ENCODE data around the gene A3GALT2.

The A3GALT2 gene

DNA sequence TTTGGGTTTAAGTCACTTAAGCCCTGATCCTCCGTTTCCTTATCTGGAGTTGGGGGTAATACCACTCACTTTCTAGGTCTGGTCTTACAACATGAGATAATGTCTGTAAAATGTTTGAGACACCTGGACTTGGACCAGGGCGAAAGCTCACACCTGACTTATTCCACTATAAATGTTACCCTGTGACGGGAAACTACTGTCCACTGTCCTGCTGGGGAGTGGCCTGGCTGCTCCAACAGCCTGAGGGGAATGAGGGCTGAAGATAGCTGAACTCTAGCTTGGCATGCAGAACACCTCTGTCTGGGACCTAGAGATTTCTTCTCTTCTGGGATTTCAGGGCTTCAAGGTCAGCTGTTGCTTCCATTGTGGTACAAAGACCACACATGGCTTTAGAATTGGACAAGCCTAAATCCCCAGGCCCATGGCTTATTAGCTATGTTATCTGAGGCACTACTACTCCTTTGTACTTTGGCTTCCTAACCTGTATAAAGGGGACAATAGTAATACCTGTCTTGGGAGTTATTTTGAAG lies 9.5 kb upstream of the A3GALT2 start:
- no peak for DNase-seq (ENCODE audit: insufficient read length, low spot score)
- TF ChIP-seq POU2F2 (IDR thresholded peaks at IDR 0.05; ENCODE audit: low read depth, low read length) (no peak), POLR2A (IDR thresholded peaks at IDR 0.05; ENCODE audit: low read depth, low read length) (no peak), TAF1 (IDR thresholded peaks at IDR 0.05; ENCODE audit: low read depth, low read length) (no peak), SPI1 (IDR thresholded peaks at IDR 0.05; ENCODE audit: low read depth, low read length) (no peak), PAX5 (IDR thresholded peaks at IDR 0.05; ENCODE audit: insufficient read depth, low read length, severe bottlenecking) (no peak), POLR2AphosphoS5 (IDR thresholded peaks at IDR 0.05; ENCODE audit: low read depth, low read length) (no peak)
- no peak for FAIRE-seq

DNA sequence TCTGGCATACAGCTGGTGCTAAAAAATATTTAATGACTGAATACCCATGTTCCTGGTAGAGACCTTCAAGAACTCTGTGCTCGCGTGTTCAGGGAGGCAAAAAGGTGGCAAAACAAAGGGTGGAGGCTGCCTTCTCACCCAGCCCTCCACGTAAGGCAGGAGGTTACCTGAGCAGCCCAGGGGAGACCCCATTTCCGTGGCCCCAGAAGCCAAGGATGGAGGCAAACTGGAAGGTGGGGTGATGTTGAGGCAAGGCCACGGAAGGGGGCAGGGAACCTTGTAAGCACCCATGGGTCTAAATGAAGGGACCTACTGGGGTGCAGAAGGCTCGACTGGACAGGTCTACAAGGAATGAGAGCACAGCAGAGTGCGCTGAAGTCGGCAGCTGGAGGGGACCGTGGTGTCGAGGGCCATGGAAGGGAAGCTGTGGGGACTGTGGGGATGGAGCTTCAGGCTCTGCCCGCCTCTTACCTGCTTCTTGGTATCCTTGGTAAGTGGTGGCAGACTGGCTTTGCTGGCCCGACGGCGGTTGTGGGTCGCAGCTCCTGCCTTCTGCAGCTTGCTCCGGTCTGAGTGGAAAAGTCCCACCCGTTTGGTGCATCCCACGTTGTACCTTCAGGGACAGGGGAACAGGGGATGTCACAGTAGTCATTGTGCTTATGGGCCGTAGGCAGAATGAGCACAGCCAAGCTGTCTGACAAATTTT lies 8.9 kb upstream of the A3GALT2 start:
- TF ChIP-seq POLR2AphosphoS5 (IDR thresholded peaks at IDR 0.05; ENCODE audit: low read depth, low read length) (no peak), SPI1 (IDR thresholded peaks at IDR 0.05; ENCODE audit: low read depth, low read length) (no peak), PAX5 (IDR thresholded peaks at IDR 0.05; ENCODE audit: insufficient read depth, low read length, severe bottlenecking) (no peak), POLR2A (IDR thresholded peaks at IDR 0.05; ENCODE audit: low read depth, low read length) (no peak), POU2F2 (IDR thresholded peaks at IDR 0.05; ENCODE audit: low read depth, low read length) (no peak), TAF1 (IDR thresholded peaks at IDR 0.05; ENCODE audit: low read depth, low read length) (no peak)
- DNase-seq (ENCODE audit: insufficient read length, low spot score): no peak
- FAIRE-seq: no peak

DNA sequence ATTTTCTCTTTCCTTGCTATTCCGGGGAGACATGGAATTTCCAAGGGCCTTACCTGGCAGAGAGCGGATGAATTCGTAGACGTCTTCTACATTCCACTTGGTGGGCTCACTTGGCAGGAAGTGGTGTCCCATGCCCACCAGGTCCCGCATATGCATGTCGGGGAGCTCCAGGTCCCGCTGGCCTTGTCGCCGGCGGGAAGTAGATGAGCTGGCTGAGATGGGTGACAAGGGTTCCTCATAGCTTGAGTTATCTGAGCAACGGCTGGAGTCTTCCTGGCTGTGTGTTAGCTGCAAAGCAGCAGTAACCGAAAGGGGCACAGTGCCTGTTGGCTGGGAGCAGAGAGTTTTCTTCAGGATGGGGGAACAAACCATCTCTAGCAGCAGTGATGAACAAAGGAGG lies 7.9 kb upstream of the A3GALT2 start:
- TF ChIP-seq POU2F2 (IDR thresholded peaks at IDR 0.05; ENCODE audit: low read depth, low read length) (no peak), SPI1 (IDR thresholded peaks at IDR 0.05; ENCODE audit: low read depth, low read length) (no peak), TAF1 (IDR thresholded peaks at IDR 0.05; ENCODE audit: low read depth, low read length) (no peak), POLR2A (IDR thresholded peaks at IDR 0.05; ENCODE audit: low read depth, low read length) (no peak), POLR2AphosphoS5 (IDR thresholded peaks at IDR 0.05; ENCODE audit: low read depth, low read length) (no peak), PAX5 (IDR thresholded peaks at IDR 0.05; ENCODE audit: insufficient read depth, low read length, severe bottlenecking) (no peak)
- no peak for DNase-seq (ENCODE audit: insufficient read length, low spot score)
- no peak for FAIRE-seq

DNA sequence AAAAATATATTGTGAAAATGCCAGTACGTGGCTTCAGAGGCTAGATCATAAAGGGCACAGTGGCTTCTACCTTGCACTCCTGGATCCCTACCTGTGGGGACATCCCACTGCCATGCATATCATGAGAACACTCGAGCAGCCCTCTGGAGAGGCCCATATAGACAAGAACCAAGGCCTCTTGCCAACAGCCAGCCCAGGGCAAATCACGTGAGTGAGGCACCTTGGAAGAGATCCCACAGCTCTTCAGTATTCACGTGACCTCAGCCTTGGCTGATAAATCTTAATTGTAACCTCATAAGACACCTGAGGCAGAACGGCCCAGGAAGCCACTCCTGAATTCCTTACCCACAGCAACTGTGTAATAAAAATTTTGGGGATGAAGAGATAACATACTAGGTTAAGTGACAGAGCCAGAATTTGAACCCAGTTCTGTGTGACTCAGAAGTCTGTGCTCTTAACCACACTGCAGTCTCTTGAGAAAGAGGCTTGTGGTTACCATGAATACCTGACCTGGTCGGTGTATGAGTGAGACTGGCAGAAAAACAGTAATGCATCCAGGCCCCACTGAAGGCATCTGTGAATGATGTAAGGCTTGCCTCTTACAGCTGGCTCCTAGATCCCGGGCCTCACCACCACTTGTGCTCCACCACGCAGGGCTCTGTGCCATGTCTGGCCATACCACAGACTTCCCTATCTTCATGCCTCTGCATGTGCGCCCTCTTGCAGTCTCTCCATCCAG lies 6.9 kb upstream of the A3GALT2 start:
- TF ChIP-seq TAF1 (IDR thresholded peaks at IDR 0.05; ENCODE audit: low read depth, low read length): no peak
- TF ChIP-seq POLR2AphosphoS5 (IDR thresholded peaks at IDR 0.05; ENCODE audit: low read depth, low read length): no peak
- TF ChIP-seq PAX5 (IDR thresholded peaks at IDR 0.05; ENCODE audit: insufficient read depth, low read length, severe bottlenecking): no peak
- TF ChIP-seq POLR2A (IDR thresholded peaks at IDR 0.05; ENCODE audit: low read depth, low read length): no peak
- no peak for TF ChIP-seq POU2F2 (IDR thresholded peaks at IDR 0.05; ENCODE audit: low read depth, low read length)
- no peak for TF ChIP-seq SPI1 (IDR thresholded peaks at IDR 0.05; ENCODE audit: low read depth, low read length)
- DNase-seq (ENCODE audit: insufficient read length, low spot score) (no peak), FAIRE-seq (no peak)

DNA sequence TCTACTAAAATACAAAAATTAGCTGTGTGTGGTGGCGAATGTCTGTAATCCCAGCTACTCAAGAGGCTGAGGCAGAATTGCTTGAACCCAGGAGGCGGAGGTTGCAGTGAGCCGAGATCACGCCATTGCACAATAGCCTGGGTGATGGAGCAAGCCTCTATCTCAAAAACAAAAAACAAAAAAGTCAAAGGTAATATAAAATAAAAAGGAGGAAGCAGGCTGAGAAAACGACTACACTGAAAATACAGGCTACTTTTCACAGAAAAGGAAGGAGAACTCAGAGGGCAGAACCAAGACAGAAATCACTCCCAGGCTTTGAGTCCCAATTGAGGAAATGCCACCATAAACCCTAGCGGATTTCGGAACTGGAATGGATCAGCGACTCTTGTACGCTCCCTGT lies 5.9 kb upstream of the A3GALT2 start:
- FAIRE-seq (no peak), DNase-seq (ENCODE audit: insufficient read length, low spot score) (no peak)
- TF ChIP-seq POU2F2 (IDR thresholded peaks at IDR 0.05; ENCODE audit: low read depth, low read length) (no peak), POLR2AphosphoS5 (IDR thresholded peaks at IDR 0.05; ENCODE audit: low read depth, low read length) (no peak), POLR2A (IDR thresholded peaks at IDR 0.05; ENCODE audit: low read depth, low read length) (no peak), PAX5 (IDR thresholded peaks at IDR 0.05; ENCODE audit: insufficient read depth, low read length, severe bottlenecking) (no peak), TAF1 (IDR thresholded peaks at IDR 0.05; ENCODE audit: low read depth, low read length) (no peak), SPI1 (IDR thresholded peaks at IDR 0.05; ENCODE audit: low read depth, low read length) (no peak)

DNA sequence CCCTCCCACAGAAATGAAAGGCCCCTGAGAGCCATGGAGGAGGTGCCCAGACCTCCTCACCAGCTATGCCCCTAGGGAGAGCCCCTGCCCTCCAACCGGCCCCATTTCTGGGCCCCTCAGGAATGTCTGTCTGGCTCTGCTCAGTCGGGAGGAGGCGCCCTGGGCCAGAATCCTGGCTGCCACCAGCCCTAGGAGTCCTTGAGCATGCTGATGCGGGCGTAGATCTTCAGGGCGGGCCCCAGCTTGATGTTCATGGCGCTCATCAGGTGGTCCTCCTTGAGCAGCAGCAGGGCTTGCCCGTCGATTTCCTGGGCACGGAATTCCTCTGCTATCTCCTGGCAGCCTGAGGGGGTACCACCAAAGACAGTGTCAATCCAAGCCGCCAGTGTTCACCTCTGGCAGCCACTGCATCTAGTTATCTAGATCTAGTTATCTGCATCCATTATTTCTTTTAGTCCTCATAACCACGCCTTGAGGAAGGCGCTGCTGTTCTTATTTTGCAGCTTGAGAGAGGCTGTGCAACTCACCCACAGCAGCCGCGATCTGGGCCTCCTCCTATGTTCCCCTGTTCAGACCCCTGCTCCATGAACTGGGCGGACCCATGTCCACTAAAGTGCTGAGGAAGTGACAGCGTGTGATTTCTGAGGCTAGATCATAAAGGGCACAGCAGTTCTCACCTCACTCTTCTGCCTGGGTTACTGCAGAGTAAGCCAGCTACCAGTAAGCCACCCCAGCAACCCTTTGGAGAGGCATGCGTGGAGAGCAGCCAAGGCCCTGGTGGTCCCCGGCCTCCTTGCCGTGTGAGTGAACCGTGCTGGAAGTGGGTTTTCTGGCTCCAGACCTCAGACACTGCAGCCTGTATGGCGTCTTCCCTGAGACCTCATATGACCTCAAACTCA lies 4.0 kb upstream of the A3GALT2 start:
- FAIRE-seq: no peak
- DNase-seq (ENCODE audit: insufficient read length, low spot score): no peak
- no peak for TF ChIP-seq SPI1 (IDR thresholded peaks at IDR 0.05; ENCODE audit: low read depth, low read length)
- TF ChIP-seq POU2F2 (IDR thresholded peaks at IDR 0.05; ENCODE audit: low read depth, low read length): no peak

DNA sequence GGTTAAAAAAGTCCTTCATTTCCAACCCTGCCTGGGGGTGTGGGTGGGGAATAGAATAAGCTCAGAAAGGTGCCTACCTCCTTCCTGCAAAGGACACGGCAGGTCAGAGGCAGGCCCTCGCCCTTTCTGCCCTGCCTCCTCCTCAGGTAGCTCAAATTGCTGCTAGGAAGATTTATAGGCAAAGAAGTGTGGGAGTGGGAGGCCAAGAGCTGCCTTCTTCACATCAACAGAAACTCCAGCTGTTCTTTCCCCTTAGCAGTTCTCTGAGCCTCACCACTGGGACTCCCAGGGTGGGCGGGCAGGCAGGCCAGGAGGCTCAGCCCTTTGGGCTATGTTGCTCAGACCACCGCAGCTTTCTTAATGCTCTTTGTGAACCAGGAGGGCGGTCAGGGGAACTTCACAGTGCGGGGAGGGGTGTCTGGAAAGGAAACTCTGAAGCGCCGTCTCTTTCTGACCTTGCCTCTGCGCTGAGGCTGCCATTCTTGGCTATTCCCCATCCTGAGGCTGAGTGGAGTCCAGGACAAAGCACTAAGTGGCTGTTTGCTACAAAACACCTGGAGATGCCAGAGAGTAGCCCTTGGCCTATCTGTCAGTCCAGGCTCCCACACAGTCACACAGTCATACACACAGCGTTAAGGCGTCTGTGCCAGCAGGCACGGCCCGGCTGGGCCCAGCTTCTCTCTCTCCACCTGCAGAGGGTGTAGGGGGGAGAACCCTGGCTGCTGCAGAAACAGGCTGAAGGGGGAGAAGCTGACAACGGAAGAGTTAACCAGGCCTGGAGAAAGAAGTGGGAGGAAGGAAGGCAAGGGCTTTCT lies 3.0 kb upstream of the A3GALT2 start:
- no peak for FAIRE-seq
- no peak for TF ChIP-seq POLR2A (IDR thresholded peaks at IDR 0.05; ENCODE audit: low read depth, low read length)
- TF ChIP-seq PAX5 (IDR thresholded peaks at IDR 0.05; ENCODE audit: insufficient read depth, low read length, severe bottlenecking): no peak
- no peak for TF ChIP-seq POLR2AphosphoS5 (IDR thresholded peaks at IDR 0.05; ENCODE audit: low read depth, low read length)
- TF ChIP-seq POU2F2 (IDR thresholded peaks at IDR 0.05; ENCODE audit: low read depth, low read length): no peak
- TF ChIP-seq TAF1 (IDR thresholded peaks at IDR 0.05; ENCODE audit: low read depth, low read length): no peak
- no peak for TF ChIP-seq SPI1 (IDR thresholded peaks at IDR 0.05; ENCODE audit: low read depth, low read length)
- DNase-seq (ENCODE audit: insufficient read length, low spot score): no peak

DNA sequence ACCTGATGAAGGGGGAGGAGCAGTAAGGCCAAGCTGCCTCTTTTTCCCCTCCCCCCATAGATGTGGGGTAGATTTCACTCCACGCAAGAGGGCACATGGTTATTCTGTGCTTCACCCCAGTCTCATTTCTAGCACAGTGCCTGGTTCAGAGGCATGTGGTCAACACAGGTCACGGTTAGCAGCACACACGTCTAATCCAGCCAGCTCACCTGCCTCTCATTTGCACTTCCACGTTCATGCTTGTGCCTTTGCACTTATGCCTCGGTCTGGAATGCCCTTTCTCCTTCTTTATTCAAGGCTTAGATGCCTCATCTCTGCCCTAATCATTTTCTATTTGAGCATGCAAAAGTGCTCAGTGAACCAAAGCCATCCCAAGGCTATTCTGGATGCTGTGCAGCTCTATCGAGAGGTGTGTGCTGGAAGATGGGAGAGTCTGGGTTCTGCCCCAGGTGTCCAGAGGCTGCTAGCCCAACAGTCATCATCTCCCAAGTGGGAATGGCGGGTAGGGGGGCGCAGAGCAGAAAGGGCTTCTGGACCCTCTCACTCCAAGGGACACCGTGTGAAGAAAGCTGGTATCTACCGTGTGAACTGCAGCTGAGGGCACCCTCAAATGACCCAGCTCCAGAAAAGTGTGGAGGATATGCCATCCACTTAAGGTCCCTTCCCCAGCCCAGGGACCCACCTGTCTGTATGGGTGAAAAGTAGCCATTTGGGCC lies 2.1 kb upstream of the A3GALT2 start:
- FAIRE-seq: peak; percentile 43
- DNase-seq (ENCODE audit: insufficient read length, low spot score): no peak
- no peak for TF ChIP-seq POLR2A (IDR thresholded peaks at IDR 0.05; ENCODE audit: low read depth, low read length)

All from GM12891 (cell line).